Astrocyte (in vitro differentiated cells and primary cell): ENCODE measurements around the gene PLCB4. TPM values are rescaled to one million over a fixed set of nuclear protein-coding genes. Genes with fewer than 3 reads are reported as not detected.
A peak's percentile ranks its signal among the peaks of the same experiment; 100 is the strongest.

ENCODE experiments used
- DNase-seq: peaks from one replicate; pipeline ENCODE4 v3.0.0-alpha.2; 2010; ENCODE audit warnings: low read depth
- FAIRE-seq: peaks from 2 replicates; lab custom pipeline; 2011; peaks lifted over from hg19 to GRCh38; lab: Jason Lieb, UNC
- H2AFZ ChIP-seq: 2 replicates; pipeline ENCODE4 v1.6.0; 2012; ENCODE audit warnings: low read depth, low read length, inconsistent platforms
- H3K27ac ChIP-seq: 2 replicates; pipeline ENCODE4 v1.5.1; 2011; ENCODE audit warnings: low read depth, low read length, inconsistent platforms
- H3K27me3 ChIP-seq: 2 replicates; pipeline ENCODE4 v1.6.0; 2011; ENCODE audit warnings: low read length, inconsistent platforms; ENCODE audit not compliant: insufficient read depth
- H3K36me3 ChIP-seq: 2 replicates; pipeline ENCODE4 v1.5.1; 2011; ENCODE audit warnings: low read length, inconsistent platforms; ENCODE audit not compliant: insufficient read depth
- H3K4me1 ChIP-seq: 2 replicates; pipeline ENCODE4 v1.5.1; 2011; ENCODE audit warnings: low read length, inconsistent platforms; ENCODE audit not compliant: insufficient read depth
- H3K4me2 ChIP-seq: 2 replicates; pipeline ENCODE4 v1.6.0; 2012; ENCODE audit warnings: low read length, inconsistent platforms
- H3K4me3 ChIP-seq: 2 replicates; pipeline ENCODE4 v1.5.1; 2011; ENCODE audit warnings: low read depth, mild to moderate bottlenecking, low read length, inconsistent platforms; ENCODE audit not compliant: insufficient read depth
- H3K79me2 ChIP-seq: 2 replicates; pipeline ENCODE4 v1.6.0; 2012; ENCODE audit warnings: mild to moderate bottlenecking, low read length, inconsistent platforms; ENCODE audit not compliant: insufficient read depth
- H3K9ac ChIP-seq: 2 replicates; pipeline ENCODE4 v1.6.0; 2012; ENCODE audit warnings: mild to moderate bottlenecking, low read length, inconsistent platforms
- H3K9me3 ChIP-seq: 2 replicates; pipeline ENCODE4 v1.5.1; 2012; ENCODE audit warnings: low read depth, mild to moderate bottlenecking, low read length, inconsistent platforms; ENCODE audit not compliant: insufficient read depth
- H4K20me1 ChIP-seq: 2 replicates; pipeline ENCODE4 v1.6.0; 2012; ENCODE audit warnings: low read length, inconsistent platforms; ENCODE audit not compliant: insufficient read depth
- H3K27ac Mint-ChIP-seq: one replicate; pipeline ENCODE4 v1.8.0; 2021; ENCODE audit warnings: mild to moderate bottlenecking, mixed read lengths; ENCODE audit not compliant: unreplicated experiment
- H3K27me3 Mint-ChIP-seq: one replicate; pipeline ENCODE4 v1.8.0; 2021; ENCODE audit warnings: low read depth, mixed read lengths; ENCODE audit not compliant: unreplicated experiment
- H3K36me3 Mint-ChIP-seq: one replicate; pipeline ENCODE4 v1.8.0; 2021; ENCODE audit warnings: low read depth, mixed read lengths; ENCODE audit not compliant: unreplicated experiment
- H3K4me1 Mint-ChIP-seq: one replicate; pipeline ENCODE4 v1.8.0; 2021; ENCODE audit warnings: low read depth, mixed read lengths; ENCODE audit not compliant: unreplicated experiment
- H3K4me3 Mint-ChIP-seq: one replicate; pipeline ENCODE4 v1.8.0; 2021; ENCODE audit warnings: mild to moderate bottlenecking, moderate library complexity, mixed read lengths; ENCODE audit not compliant: unreplicated experiment
- H3K9me3 Mint-ChIP-seq: one replicate; pipeline ENCODE4 v1.8.0; 2021; ENCODE audit warnings: mild to moderate bottlenecking, mixed read lengths; ENCODE audit not compliant: unreplicated experiment
- EZH2 ChIP-seq: IDR thresholded peaks from 2 replicates; pipeline ENCODE4 v1.6.1; 2012; ENCODE audit warnings: mild to moderate bottlenecking, low read length, inconsistent platforms; ENCODE audit not compliant: insufficient read depth
- total RNA-seq: library from RNA; stranded (reverse); gene quantifications from 2 replicates; pipeline ENCODE4 v1.2.1, GENCODE V29; 2021
- TF ChIP-seq, protein P1 (sequence below): IDR thresholded peaks from 2 replicates; pipeline ENCODE4 v1.5.1; 2011; ENCODE audit warnings: low read depth, mild to moderate bottlenecking, inconsistent platforms, low read length, moderate library complexity; ENCODE audit not compliant: insufficient read depth

The PLCB4 gene
- total RNA-seq, 1 donor from 2014 or later = 58.2 TPM

- Histone ChIP-seq H3K27ac (no peak overlapping the region), H3K4me3 (no peak overlapping the region), H3K9ac (no peak overlapping the region), H3K27me3 (no peaks in the 10 kb centered on the region), H3K4me2 (no peak overlapping the region), H3K36me3 (no peaks in the 10 kb centered on the region), H3K79me2 (no peaks in the 10 kb centered on the region), H2AFZ (no peak overlapping the region), H3K9me3 (no peaks in the 10 kb centered on the region), H4K20me1 (no peaks in the 10 kb centered on the region), H3K4me1 (no peaks in the 10 kb centered on the region)
- no peak overlapping the region for H3K4me3 Mint-ChIP-seq
- no peak for TF ChIP-seq EZH2
- TF ChIP-seq, protein P1, sequence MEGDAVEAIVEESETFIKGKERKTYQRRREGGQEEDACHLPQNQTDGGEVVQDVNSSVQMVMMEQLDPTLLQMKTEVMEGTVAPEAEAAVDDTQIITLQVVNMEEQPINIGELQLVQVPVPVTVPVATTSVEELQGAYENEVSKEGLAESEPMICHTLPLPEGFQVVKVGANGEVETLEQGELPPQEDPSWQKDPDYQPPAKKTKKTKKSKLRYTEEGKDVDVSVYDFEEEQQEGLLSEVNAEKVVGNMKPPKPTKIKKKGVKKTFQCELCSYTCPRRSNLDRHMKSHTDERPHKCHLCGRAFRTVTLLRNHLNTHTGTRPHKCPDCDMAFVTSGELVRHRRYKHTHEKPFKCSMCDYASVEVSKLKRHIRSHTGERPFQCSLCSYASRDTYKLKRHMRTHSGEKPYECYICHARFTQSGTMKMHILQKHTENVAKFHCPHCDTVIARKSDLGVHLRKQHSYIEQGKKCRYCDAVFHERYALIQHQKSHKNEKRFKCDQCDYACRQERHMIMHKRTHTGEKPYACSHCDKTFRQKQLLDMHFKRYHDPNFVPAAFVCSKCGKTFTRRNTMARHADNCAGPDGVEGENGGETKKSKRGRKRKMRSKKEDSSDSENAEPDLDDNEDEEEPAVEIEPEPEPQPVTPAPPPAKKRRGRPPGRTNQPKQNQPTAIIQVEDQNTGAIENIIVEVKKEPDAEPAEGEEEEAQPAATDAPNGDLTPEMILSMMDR = no peak
- H3K4me1 Mint-ChIP-seq = no peaks in the 10 kb centered on the region
- no peaks in the 10 kb centered on the region for H3K27me3 Mint-ChIP-seq
- no peaks in the 10 kb centered on the region for H3K36me3 Mint-ChIP-seq
- DNase-seq (no peak), FAIRE-seq (no peak)
- H3K9me3 Mint-ChIP-seq = peaks cover 2% of the 10 kb centered on the region
- H3K27ac Mint-ChIP-seq = no peak overlapping the region
Observed at GRCh38 chr20:9482180-9482579, 413.3 kb downstream of the PLCB4 start.

- H3K9ac ChIP-seq = no peak overlapping the region
- no peaks in the 10 kb centered on the region for H3K79me2 ChIP-seq
- DNase-seq (no peak), FAIRE-seq (peak; percentile 32)
- H3K27ac ChIP-seq = no peak overlapping the region
- no peaks in the 10 kb centered on the region for H3K9me3 ChIP-seq
- H3K27me3 ChIP-seq = no peaks in the 10 kb centered on the region
- H2AFZ ChIP-seq = no peak overlapping the region
- no peaks in the 10 kb centered on the region for H3K36me3 ChIP-seq
- Mint-ChIP-seq H3K4me3 (no peak overlapping the region), H3K4me1 (peaks cover 2% of the 10 kb centered on the region), H3K27me3 (no peaks in the 10 kb centered on the region), H3K27ac (no peak overlapping the region), H3K9me3 (peaks cover 2% of the 10 kb centered on the region), H3K36me3 (no peaks in the 10 kb centered on the region)
- H3K4me1 ChIP-seq = no peaks in the 10 kb centered on the region
- no peak overlapping the region for H3K4me3 ChIP-seq
- no peaks in the 10 kb centered on the region for H4K20me1 ChIP-seq
- H3K4me2 ChIP-seq = no peak overlapping the region
- TF ChIP-seq, protein P1 = no peak
- TF ChIP-seq EZH2 = no peak
Observed at GRCh38 chr20:9483131-9483530, 414.2 kb downstream of the PLCB4 start.

- no peak for TF ChIP-seq EZH2
- TF ChIP-seq, protein P1 = no peak
- Histone ChIP-seq H4K20me1 (no peaks in the 10 kb centered on the region), H3K4me1 (no peaks in the 10 kb centered on the region), H3K9me3 (no peaks in the 10 kb centered on the region), H3K79me2 (no peaks in the 10 kb centered on the region), H3K27me3 (no peaks in the 10 kb centered on the region), H3K27ac (no peak overlapping the region), H3K4me2 (no peak overlapping the region), H3K4me3 (no peak overlapping the region), H3K9ac (no peak overlapping the region), H3K36me3 (no peaks in the 10 kb centered on the region), H2AFZ (no peak overlapping the region)
- H3K36me3 Mint-ChIP-seq = no peaks in the 10 kb centered on the region
- peaks cover 2% of the 10 kb centered on the region for H3K9me3 Mint-ChIP-seq
- peaks cover 10% of the 10 kb centered on the region for H3K4me1 Mint-ChIP-seq
- no peaks in the 10 kb centered on the region for H3K27me3 Mint-ChIP-seq
- H3K4me3 Mint-ChIP-seq = no peak overlapping the region
- DNase-seq (no peak), FAIRE-seq (no peak)
- H3K27ac Mint-ChIP-seq = no peak overlapping the region
Observed at GRCh38 chr20:9485614-9486340, 416.9 kb downstream of the PLCB4 start.
